MM.1S (cell line): ENCODE data around the gene PIP5K1C.

Experiments
- DNase-seq: peaks from one replicate; pipeline ENCODE4 v3.0.0-alpha.2; 2015
- H2AFZ ChIP-seq: fragments of 300-600 bp; sonication (generic); 2 replicates; pipeline ENCODE4 v1.6.0; 2016; ENCODE audit warnings: antibody characterized with exemption, low read length
- H3F3A ChIP-seq: fragments of 300-600 bp; sonication (generic); 2 replicates; pipeline ENCODE4 v1.6.1; 2016; ENCODE audit warnings: mild to moderate bottlenecking, antibody characterized with exemption, low read length, moderate library complexity, mixed read lengths; ENCODE audit not compliant: insufficient read depth
- H3K27ac ChIP-seq: fragments of 300-600 bp; sonication (generic); 2 replicates; pipeline ENCODE4 v1.5.1; 2016; ENCODE audit warnings: mild to moderate bottlenecking, low read length
- H3K27me3 ChIP-seq: fragments of 300-600 bp; sonication (generic); replicated peaks from 2 replicates; pipeline ENCODE4 v1.6.0; 2016; ENCODE audit warnings: low read length; ENCODE audit not compliant: insufficient read depth
- H3K36me3 ChIP-seq: fragments of 300-600 bp; sonication (generic); replicated peaks from 2 replicates; pipeline ENCODE4 v1.6.1; 2016; ENCODE audit warnings: mild to moderate bottlenecking, low read length, mixed read lengths; ENCODE audit not compliant: insufficient read depth
- H3K4me1 ChIP-seq: fragments of 300-600 bp; sonication (generic); 2 replicates; pipeline ENCODE4 v1.6.1; 2016; ENCODE audit warnings: low read length, mixed read lengths
- H3K4me2 ChIP-seq: fragments of 300-600 bp; sonication (generic); 2 replicates; pipeline ENCODE4 v1.6.0; 2016; ENCODE audit warnings: low read depth, low read length
- H3K4me3 ChIP-seq: fragments of 300-600 bp; sonication (generic); 2 replicates; pipeline ENCODE4 v1.5.1; 2016; ENCODE audit warnings: low read length, mixed read lengths
- H3K79me2 ChIP-seq: fragments of 300-600 bp; sonication (generic); 2 replicates; pipeline ENCODE4 v1.6.1; 2016; ENCODE audit warnings: mixed run types, low read length, mixed read lengths
- H3K9ac ChIP-seq: fragments of 300-600 bp; sonication (generic); 2 replicates; pipeline ENCODE4 v1.6.1; 2016; ENCODE audit warnings: low read length, mixed read lengths
- H3K9me2 ChIP-seq: fragments of 300-600 bp; sonication (generic); replicated peaks from 2 replicates; pipeline ENCODE4 v1.6.1; 2016; ENCODE audit warnings: mild to moderate bottlenecking, low read length, mixed read lengths; ENCODE audit not compliant: insufficient read depth
- H3K9me3 ChIP-seq: fragments of 300-600 bp; sonication (generic); replicated peaks from 2 replicates; pipeline ENCODE4 v1.6.1; 2016; ENCODE audit warnings: mild to moderate bottlenecking, low read length, mixed read lengths; ENCODE audit not compliant: insufficient read depth
- H4K20me1 ChIP-seq: fragments of 300-600 bp; sonication (generic); 2 replicates; pipeline ENCODE4 v1.6.1; 2016; ENCODE audit warnings: mild to moderate bottlenecking, low read length, moderate library complexity, mixed read lengths; ENCODE audit not compliant: insufficient read depth
- CTCF ChIP-seq: fragments of 300-600 bp; sonication (generic); IDR thresholded peaks from 2 replicates; pipeline ENCODE4 v1.5.1; 2016; ENCODE audit warnings: antibody characterized with exemption, low read length, mixed read lengths
- EZH2 ChIP-seq: fragments of 300-600 bp; sonication (generic); optimal IDR thresholded peaks from 2 replicates; pipeline ENCODE3; 2017; ENCODE audit warnings: low read depth, mild to moderate bottlenecking, antibody characterized with exemption, low read length, mixed read lengths
- EZH2phosphoT487 ChIP-seq: fragments of 300-600 bp; sonication (generic); IDR thresholded peaks from 2 replicates; pipeline ENCODE4 v1.6.1; 2018; ENCODE audit warnings: antibody characterized with exemption, low read length

The PIP5K1C gene

DNA sequence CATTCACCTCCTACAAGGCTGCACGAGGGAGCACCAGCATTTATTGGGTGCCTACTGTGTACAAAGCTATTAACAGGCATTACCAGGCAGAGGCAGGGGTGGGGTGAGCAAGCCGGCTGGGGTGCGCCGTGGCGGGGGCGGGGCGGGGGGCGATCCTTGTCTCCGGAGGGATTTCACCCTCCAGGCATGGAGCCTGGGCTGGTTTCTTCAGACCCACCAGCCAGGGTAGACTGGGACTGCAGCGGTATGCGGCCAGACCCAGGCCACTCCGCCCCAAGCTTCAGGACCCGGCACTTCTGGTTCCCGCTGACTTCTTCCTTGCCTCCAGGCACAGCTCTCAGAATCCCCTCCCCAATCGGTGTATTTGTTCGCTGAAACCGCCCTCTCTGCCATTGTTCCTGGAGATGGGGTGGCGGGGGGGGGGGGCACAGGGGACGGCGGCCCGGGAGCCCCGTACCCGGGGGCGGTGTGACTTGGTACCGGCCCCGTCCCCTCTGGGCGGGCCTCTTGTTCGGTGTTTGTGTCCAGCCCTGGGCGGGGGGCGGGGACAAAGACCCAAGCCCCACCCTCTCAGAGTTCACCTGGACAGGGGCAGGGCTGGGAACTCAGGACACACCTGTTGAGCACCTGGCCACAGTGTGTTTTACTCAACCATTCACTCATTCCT is 22.3 kb upstream of the PIP5K1C start:
- Histone ChIP-seq H3K4me2 (peak overlapping the region; percentile 58; the same call in 1 of the 2 replicates), H3K9me3 (no peaks in the 10 kb centered on the region), H3K4me1 (peaks cover 8% of the 10 kb centered on the region; the same call in 1 of the 2 replicates), H3K79me2 (no peaks in the 10 kb centered on the region), H2AFZ (no peak overlapping the region), H3K36me3 (no peaks in the 10 kb centered on the region), H3K27ac (no peak overlapping the region), H3K9ac (no peak overlapping the region), H3K9me2 (no peaks in the 10 kb centered on the region), H3F3A (no peaks in the 10 kb centered on the region; the same call in 1 of the 2 replicates), H3K27me3 (peaks cover 44% of the 10 kb centered on the region), H3K4me3 (no peak overlapping the region), H4K20me1 (no peaks in the 10 kb centered on the region)
- DNase-seq = no peak
- TF ChIP-seq EZH2 (no peak), CTCF (no peak), EZH2phosphoT487 (no peak)

DNA sequence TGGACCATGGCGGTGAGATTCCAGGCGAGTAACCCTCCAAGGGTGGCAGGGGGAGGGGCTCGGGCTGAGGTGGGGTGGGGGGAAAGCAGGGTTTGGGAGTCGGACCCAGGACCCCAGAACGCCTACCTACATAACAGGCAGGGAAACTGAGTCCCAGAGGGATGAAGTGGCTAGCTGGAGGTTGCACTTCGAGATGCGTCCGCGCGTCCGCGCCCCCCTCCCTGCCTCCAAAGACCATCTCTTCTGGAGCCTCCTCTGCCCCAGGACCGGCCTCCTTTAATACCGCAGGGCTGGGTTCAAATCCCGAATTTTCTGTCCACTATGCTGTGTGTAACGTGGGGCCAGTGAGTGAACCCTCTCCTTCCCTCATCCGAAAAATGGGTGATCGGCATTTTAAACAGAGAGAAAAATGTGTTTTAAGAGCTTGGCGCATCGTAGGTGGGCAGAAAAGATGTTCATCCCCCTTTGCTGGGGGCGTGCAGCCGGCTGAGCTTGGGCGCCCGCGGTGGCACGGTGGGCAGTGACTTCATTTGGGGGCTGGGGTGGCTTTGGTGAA is 21.7 kb upstream of the PIP5K1C start:
- TF ChIP-seq EZH2phosphoT487 (no peak), EZH2 (no peak), CTCF (no peak)
- no peak overlapping the region for H3K27ac ChIP-seq
- no peaks in the 10 kb centered on the region; the same call in 1 of the 2 replicates for H3F3A ChIP-seq
- no peaks in the 10 kb centered on the region for H3K9me2 ChIP-seq
- DNase-seq = no peak
- H3K4me3 ChIP-seq = peak overlapping the region; percentile 22; the same call in 1 of the 2 replicates
- no peaks in the 10 kb centered on the region for H4K20me1 ChIP-seq
- no peaks in the 10 kb centered on the region for H3K36me3 ChIP-seq
- H3K27me3 ChIP-seq = peaks cover 46% of the 10 kb centered on the region
- H3K4me2 ChIP-seq = peak overlapping the region; percentile 58; the same call in 1 of the 2 replicates
- H3K4me1 ChIP-seq = peaks cover 8% of the 10 kb centered on the region; the same call in 1 of the 2 replicates
- no peaks in the 10 kb centered on the region for H3K79me2 ChIP-seq
- H3K9me3 ChIP-seq = no peaks in the 10 kb centered on the region
- 0 out of 2 replicates have a peak overlapping the region, but pooled peaks have one; percentile 17 for H2AFZ ChIP-seq
- H3K9ac ChIP-seq = no peak overlapping the region

GRCh38 chr19:3721131-3721886 is 21.0 kb upstream of the PIP5K1C start:
- Histone ChIP-seq H3K4me1 (peaks cover 8% of the 10 kb centered on the region; the same call in 1 of the 2 replicates), H3K4me3 (peak overlapping the region; percentile 22; the same call in 1 of the 2 replicates), H3K9me2 (no peaks in the 10 kb centered on the region), H4K20me1 (no peaks in the 10 kb centered on the region), H3K9me3 (no peaks in the 10 kb centered on the region), H3K79me2 (no peaks in the 10 kb centered on the region), H3K4me2 (peak overlapping the region; percentile 58; the same call in 1 of the 2 replicates), H3K27me3 (peaks cover 44% of the 10 kb centered on the region), H3K9ac (no peak overlapping the region), H2AFZ (peak overlapping the region; percentile 54; the same call in 1 of the 2 replicates), H3K27ac (no peak overlapping the region), H3F3A (no peaks in the 10 kb centered on the region; the same call in 1 of the 2 replicates), H3K36me3 (no peaks in the 10 kb centered on the region)
- TF ChIP-seq CTCF (no peak), EZH2 (peak; percentile 93)
- DNase-seq = peak; percentile 88
